Neutrophil (primary cell): ENCODE measurements around the gene GATAD2B.
"Not testable (repeated sequence)": the region's sequence is repeated elsewhere in the genome, so short reads cannot be mapped to it uniquely, and the experiment has no call there.

Source experiments
- H3K27ac ChIP-seq: fragments of 200-600 bp; sonication (generic); 2 replicates; pipeline ENCODE4 v1.5.1; 2016; ENCODE audit warnings: mild to moderate bottlenecking, moderate library complexity
- H3K27me3 ChIP-seq: fragments of 200-600 bp; sonication (generic); 2 replicates; pipeline ENCODE4 v1.6.0; 2016; ENCODE audit warnings: mild to moderate bottlenecking
- H3K36me3 ChIP-seq: fragments of 200-600 bp; sonication (generic); 2 replicates; pipeline ENCODE4 v1.5.1; 2017
- H3K4me1 ChIP-seq, 2 experiments: fragments of 200-600 bp in 1 of 2; sonication (generic) in 1 of 2; 1 replicate in 1 of 2; 2 replicates in 1 of 2; pipeline versions ENCODE4 v1.5.1 to v1.6.1; 2013 to 2016; ENCODE audit warnings: low read depth in 1 of 2, low read length in 1 of 2, mild to moderate bottlenecking in 1 of 2, moderate library complexity in 1 of 2; ENCODE audit not compliant: control insufficient read depth in 1 of 2, insufficient read depth in 1 of 2
- H3K4me3 ChIP-seq, 2 experiments: fragments of 200-600 bp in 1 of 2; sonication (generic) in 1 of 2; 1 replicate in 1 of 2; 2 replicates in 1 of 2; pipeline ENCODE4 v1.5.1; 2013 to 2016; ENCODE audit warnings: low read depth in 1 of 2, low read length in 1 of 2, mild to moderate bottlenecking in 1 of 2, moderate library complexity in 1 of 2
- H3K9me3 ChIP-seq: fragments of 200-600 bp; sonication (generic); 2 replicates; pipeline ENCODE4 v1.5.1; 2016
- TF ChIP-seq, protein P1 (sequence below): fragments of 200-600 bp; sonication (generic); IDR thresholded peaks from 2 replicates; pipeline ENCODE4 v1.5.1; 2016; ENCODE audit warnings: antibody characterized with exemption

The GATAD2B gene

DNA sequence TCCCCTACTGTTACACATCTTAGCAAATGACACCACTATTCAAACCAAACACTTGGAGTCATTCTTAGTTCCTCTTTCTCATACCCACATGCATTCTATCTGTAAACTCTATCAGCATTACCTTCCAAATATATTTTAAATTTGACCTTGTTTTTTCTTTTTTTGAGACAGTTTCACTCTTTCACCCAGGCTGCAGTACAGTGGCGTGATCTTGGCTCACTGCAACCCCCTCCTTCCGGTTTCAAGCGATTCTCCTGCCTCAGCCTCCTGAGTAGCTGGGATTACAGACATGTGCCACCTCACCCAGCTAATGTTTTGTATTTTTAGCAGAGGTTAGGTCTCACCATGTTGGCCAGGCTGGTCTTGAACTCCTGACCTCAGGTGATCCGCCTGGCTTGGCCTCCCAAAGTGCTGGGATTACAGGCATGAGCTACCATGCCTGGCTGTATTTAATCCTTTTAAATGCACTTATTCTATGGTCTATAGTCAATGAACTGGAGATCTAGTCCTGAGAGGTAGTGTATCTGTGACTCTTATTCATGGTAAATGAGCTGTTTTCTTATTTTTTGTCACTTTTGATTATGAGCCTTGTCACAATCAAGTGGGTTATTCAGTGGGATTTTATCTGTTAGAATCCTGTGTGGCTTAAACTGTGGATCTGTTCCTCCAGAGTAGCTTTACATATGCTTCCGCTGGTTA lies 73.1 kb downstream of the GATAD2B start:
- Histone ChIP-seq H3K9me3 (no peaks in the 10 kb centered on the region), H3K36me3 (peaks cover 18% of the 10 kb centered on the region), H3K27ac (peak overlapping the region; percentile 62), H3K27me3 (no peaks in the 10 kb centered on the region), H3K4me1 (peaks cover 18 to 23% of the 10 kb centered on the region in 2 experiments), H3K4me3 (no peak overlapping the region)
- TF ChIP-seq, protein P1, sequence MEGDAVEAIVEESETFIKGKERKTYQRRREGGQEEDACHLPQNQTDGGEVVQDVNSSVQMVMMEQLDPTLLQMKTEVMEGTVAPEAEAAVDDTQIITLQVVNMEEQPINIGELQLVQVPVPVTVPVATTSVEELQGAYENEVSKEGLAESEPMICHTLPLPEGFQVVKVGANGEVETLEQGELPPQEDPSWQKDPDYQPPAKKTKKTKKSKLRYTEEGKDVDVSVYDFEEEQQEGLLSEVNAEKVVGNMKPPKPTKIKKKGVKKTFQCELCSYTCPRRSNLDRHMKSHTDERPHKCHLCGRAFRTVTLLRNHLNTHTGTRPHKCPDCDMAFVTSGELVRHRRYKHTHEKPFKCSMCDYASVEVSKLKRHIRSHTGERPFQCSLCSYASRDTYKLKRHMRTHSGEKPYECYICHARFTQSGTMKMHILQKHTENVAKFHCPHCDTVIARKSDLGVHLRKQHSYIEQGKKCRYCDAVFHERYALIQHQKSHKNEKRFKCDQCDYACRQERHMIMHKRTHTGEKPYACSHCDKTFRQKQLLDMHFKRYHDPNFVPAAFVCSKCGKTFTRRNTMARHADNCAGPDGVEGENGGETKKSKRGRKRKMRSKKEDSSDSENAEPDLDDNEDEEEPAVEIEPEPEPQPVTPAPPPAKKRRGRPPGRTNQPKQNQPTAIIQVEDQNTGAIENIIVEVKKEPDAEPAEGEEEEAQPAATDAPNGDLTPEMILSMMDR = no peak

DNA sequence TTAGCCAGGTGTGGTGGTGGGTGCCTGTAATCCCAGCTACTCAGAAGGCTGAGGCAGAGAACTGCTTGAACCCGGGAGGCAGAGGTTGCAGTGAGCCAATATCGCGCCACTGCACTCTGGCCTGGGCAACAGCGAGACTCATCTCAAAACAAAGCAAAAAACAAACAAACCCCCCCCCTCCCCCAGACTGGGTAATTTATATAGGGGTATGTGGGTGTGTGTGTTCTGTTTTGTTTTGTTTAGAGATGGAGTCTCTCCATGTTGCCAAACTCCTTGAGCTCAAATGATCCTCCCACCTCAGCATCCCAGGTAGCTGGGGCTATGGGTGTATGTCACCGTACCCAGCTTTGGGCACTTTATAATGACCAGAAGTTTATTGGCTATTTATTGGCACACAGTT lies 74.0 kb downstream of the GATAD2B start:
- H3K36me3 ChIP-seq = peaks cover 18% of the 10 kb centered on the region
- H3K27me3 ChIP-seq = no peaks in the 10 kb centered on the region
- peaks cover 10 to 15% of the 10 kb centered on the region in 2 experiments for H3K4me1 ChIP-seq
- H3K27ac ChIP-seq = peak overlapping the region; percentile 62
- H3K9me3 ChIP-seq = no peaks in the 10 kb centered on the region
- TF ChIP-seq, protein P1 = no peak
- H3K4me3 ChIP-seq = no peak overlapping the region

DNA sequence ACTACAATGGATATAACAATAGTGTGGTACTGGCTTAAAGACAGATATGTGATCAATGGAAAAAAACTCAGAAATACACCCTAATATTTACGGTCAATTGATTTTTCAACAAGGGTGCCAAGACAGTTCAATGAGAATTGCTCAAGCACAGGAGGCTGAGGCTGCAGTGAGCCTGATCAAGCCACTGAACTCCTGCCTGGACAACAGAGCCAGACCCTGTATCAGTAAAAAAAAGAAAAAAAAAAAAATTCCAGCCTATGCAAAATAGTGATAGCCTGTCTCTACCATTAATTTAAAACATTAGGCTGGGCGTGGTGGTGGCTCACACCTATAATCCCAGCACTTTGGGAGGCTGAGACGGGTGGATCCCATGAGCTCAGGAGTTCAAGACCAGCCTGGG lies 77.6 kb downstream of the GATAD2B start:
- Histone ChIP-seq H3K27me3 (no peaks in the 10 kb centered on the region), H3K27ac (no peak overlapping the region), H3K4me3 (no peak overlapping the region), H3K36me3 (no peaks in the 10 kb centered on the region), H3K9me3 (no peaks in the 10 kb centered on the region), H3K4me1 (peaks cover 15 to 20% of the 10 kb centered on the region in 2 experiments)
- TF ChIP-seq, protein P1 = no peak

DNA sequence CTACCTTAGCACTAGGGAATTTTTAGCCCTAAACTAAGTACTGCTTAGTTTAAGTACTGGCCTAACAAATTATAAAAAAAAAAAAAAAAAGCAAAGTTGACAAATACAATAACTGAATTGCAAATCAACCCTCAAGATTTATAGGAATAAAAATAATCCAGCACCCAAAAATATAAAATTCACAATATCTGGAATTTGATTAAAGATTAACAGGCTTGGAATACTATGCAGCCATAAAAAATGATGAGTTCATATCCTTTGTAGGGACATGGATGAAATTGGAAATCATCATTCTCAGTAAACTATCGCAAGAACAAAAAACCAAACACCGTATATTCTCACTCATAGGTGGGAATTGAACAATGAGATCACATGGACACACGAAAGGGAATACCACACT lies 78.4 kb downstream of the GATAD2B start:
- not testable (repeated sequence) for H3K36me3 ChIP-seq, H3K4me3 ChIP-seq, H3K9me3 ChIP-seq, H3K27ac ChIP-seq, H3K27me3 ChIP-seq
- H3K4me1 ChIP-seq = peaks cover 10 to 15% of the 10 kb centered on the region in 2 experiments

DNA sequence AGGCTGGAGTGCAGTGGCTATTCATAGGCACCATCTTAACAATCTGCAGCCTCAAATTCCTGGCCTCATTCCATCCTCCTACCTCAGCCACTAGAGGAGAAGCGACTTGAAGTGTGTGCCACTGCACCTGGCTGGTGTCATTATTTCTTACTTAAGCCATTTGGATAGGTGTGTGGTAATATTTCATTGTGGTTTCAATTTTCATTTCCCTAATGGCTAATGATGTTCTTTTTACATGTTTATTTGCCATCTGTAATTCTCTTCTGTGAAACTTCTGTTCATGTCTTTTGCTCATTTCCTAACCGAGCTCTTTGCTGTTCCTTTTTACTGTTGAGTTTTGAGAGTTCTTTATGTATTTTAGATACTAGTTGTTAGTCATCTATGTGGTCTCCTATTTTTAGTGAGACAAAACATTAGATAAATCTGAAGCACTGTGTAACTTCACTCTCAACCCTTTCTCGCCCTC lies 80.7 kb downstream of the GATAD2B start:
- TF ChIP-seq, protein P1 = no peak
- H3K36me3 ChIP-seq = no peaks in the 10 kb centered on the region
- H3K4me1 ChIP-seq = peaks cover 12 to 14% of the 10 kb centered on the region in 2 experiments
- no peak overlapping the region for H3K27ac ChIP-seq
- no peak overlapping the region for H3K4me3 ChIP-seq
- no peaks in the 10 kb centered on the region for H3K27me3 ChIP-seq
- no peaks in the 10 kb centered on the region for H3K9me3 ChIP-seq

DNA sequence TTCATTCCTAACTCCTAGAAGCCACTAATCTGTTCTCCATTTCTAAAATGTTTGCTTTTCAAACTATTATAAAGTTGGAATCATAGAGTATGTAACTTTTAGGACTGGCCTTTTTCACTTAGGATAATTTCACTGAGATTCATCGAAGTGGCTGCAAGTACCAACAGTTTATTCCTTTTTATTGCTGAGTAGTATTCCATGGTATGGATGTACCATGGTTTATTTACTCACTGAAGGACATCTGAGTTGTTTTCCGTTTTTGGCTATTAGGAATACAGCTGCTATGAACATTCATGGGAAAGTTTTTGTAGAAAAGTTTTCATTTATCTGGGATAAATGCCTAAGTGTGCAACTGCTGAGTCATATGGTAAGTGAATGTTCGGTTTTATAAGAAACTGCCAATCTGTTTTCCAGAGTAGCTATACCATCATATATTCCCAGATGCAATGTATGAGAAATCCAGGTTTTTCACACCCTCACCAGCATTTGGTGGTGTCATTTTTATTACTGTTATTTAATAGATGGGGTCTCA lies 81.2 kb downstream of the GATAD2B start:
- no peak overlapping the region for H3K27ac ChIP-seq
- TF ChIP-seq, protein P1 = no peak
- no peaks in the 10 kb centered on the region for H3K36me3 ChIP-seq
- no peaks in the 10 kb centered on the region for H3K27me3 ChIP-seq
- H3K4me1 ChIP-seq = peaks cover 10 to 12% of the 10 kb centered on the region in 2 experiments
- H3K9me3 ChIP-seq = no peaks in the 10 kb centered on the region
- no peak overlapping the region for H3K4me3 ChIP-seq

DNA sequence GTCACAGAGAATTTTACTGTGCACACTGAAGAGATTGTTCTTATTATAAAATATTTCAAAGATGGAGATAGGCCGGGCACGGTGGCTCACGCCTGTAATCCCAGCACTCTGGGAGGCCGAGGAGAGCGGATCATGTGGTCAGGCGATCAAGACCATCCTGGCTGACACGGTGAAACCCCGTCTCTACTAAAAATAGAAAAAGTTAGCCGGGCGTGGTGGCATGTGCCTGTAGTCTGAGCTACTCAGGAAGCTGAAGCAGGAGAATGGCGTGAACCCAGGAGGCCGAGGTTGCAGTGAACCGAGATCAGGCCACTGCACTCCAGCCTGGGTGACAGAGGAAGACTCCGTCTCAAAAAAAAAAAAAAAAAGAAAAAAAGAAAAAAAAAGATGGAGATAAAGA lies 82.0 kb downstream of the GATAD2B start:
- H3K4me3 ChIP-seq, H3K27me3 ChIP-seq, H3K9me3 ChIP-seq, H3K27ac ChIP-seq, H3K36me3 ChIP-seq: not testable (repeated sequence)
- H3K4me1 ChIP-seq = peaks cover 9 to 12% of the 10 kb centered on the region in 2 experiments

DNA sequence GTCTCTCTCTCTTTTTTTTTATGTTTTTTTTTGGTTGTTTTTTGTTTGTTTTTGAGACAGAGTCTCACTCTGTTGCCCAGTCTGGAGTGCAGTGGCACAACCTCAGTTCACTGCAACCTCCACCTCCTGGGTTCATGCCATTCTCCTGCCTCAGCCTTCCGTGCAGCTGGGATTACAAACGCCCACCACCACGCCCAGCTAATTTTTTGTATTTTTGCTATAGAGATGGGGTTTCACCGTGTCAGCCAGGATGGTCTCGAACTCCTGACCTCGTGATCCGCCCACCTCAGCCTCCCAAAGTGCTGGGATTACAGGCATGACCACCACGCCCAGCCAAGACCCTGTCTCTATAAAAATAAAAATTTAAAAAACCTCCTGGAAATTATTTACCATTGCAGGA lies 88.8 kb downstream of the GATAD2B start:
- not testable (repeated sequence) for H3K9me3 ChIP-seq, H3K27ac ChIP-seq

More for the DNA sequence above, 88.8 kb downstream of the GATAD2B start:
- H3K36me3 ChIP-seq, H3K4me1 ChIP-seq, H3K4me3 ChIP-seq, H3K27me3 ChIP-seq: not testable (repeated sequence)
